B cell (primary cell): Measurements from ENCODE around the gene CHST15. TPM values are rescaled to one million over a fixed set of nuclear protein-coding genes. Genes with fewer than 3 reads are reported as not detected.

Source experiments
- ATAC-seq: fragments of 200-7000 bp; cut with Tn5 transposase; one replicate; pipeline ENCODE4 v1.10.0; 2021; ENCODE audit warnings: low read depth, mild to moderate bottlenecking, moderate number of reproducible peaks, moderate library complexity
- CTCF ChIA-PET: fragments of 350-600 bp; sonication (Branson Sonifier 250); formaldehyde crosslinking; loops from one replicate; lab custom pipeline; 2021; ENCODE audit warnings: antibody characterized with exemption, inconsistent platforms; lab: Charles Lee
- POLR2A ChIA-PET: fragments of 350-600 bp; sonication (Branson Sonifier 250); formaldehyde crosslinking; loops from one replicate; lab custom pipeline; 2021; ENCODE audit warnings: antibody characterized with exemption; lab: Charles Lee
- DNase-seq: peaks from one replicate; pipeline ENCODE4 v3.0.0; 2013
- H2AFZ ChIP-seq: 2 replicates; pipeline ENCODE4 v1.6.1; 2012; ENCODE audit warnings: mild to moderate bottlenecking, low read depth, low read length; ENCODE audit not compliant: insufficient read depth, poor library complexity, severe bottlenecking
- H3K27ac ChIP-seq, 2 donors: 1 replicate in 1 of 2; 2 replicates in 1 of 2; pipeline ENCODE4 v1.5.1; 2012 to 2013; ENCODE audit warnings: low read length in 2 of 2, mild to moderate bottlenecking in 2 of 2, moderate library complexity in 1 of 2
- H3K27me3 ChIP-seq, 4 experiments: fragments of 200-600 bp in 1 of 4; sonication (generic) in 1 of 4; replicated peaks in 1 of 4; 1 replicate in 2 of 4; 2 replicates in 2 of 4; pipeline versions ENCODE4 v1.6.1 to v1.7.0; 2013 to 2016; ENCODE audit warnings: low read length in 3 of 4, mild to moderate bottlenecking in 2 of 4, mixed read lengths in 1 of 4, moderate library complexity in 1 of 4; ENCODE audit not compliant: insufficient read depth in 4 of 4, control insufficient read depth in 3 of 4; ENCODE audit errors: control extremely low read depth in 1 of 4
- H3K36me3 ChIP-seq, 2 experiments: replicated peaks in 1 of 2; 1 replicate in 1 of 2; 2 replicates in 1 of 2; pipeline versions ENCODE4 v1.6.1 to v1.7.1; 2013; ENCODE audit warnings: low read length in 1 of 2; ENCODE audit not compliant: insufficient read depth in 2 of 2, control insufficient read depth in 1 of 2; ENCODE audit errors: control extremely low read depth in 1 of 2, extremely low read depth in 1 of 2
- H3K4me1 ChIP-seq, 2 donors: fragments of 200-600 bp in 1 of 2; sonication (generic) in 1 of 2; 1 replicate in 1 of 2; 2 replicates in 1 of 2; pipeline versions ENCODE4 v1.5.1 to v1.6.1; 2013 to 2017; ENCODE audit warnings: low read length in 2 of 2; ENCODE audit not compliant: control insufficient read depth in 2 of 2, insufficient read depth in 2 of 2
- H3K4me2 ChIP-seq: replicated peaks from 2 replicates; pipeline ENCODE3; 2012; ENCODE audit warnings: mild to moderate bottlenecking, low read depth, low read length; ENCODE audit not compliant: poor library complexity, severe bottlenecking
- H3K4me3 ChIP-seq, 5 experiments: fragments of 200-600 bp in 1 of 5; sonication (generic) in 1 of 5; 1 replicate in 3 of 5; 2 replicates in 2 of 5; pipeline versions ENCODE4 v1.5.1 to v1.7.0; 2011 to 2016; ENCODE audit warnings: low read length in 4 of 5, mild to moderate bottlenecking in 4 of 5, low read depth in 2 of 5, control low read depth in 1 of 5, moderate library complexity in 1 of 5; ENCODE audit not compliant: insufficient read depth in 1 of 5; ENCODE audit errors: control extremely low read depth in 1 of 5, extremely low read depth in 1 of 5
- H3K79me2 ChIP-seq: fragments of 200-600 bp; sonication (generic); one replicate; pipeline ENCODE4 v1.6.0; 2016; ENCODE audit warnings: low read length; ENCODE audit not compliant: control insufficient read depth, insufficient read depth
- H3K9ac ChIP-seq: fragments of 200-600 bp; sonication (generic); 2 replicates; pipeline ENCODE4 v1.6.1; 2017; ENCODE audit warnings: mild to moderate bottlenecking, low read length, moderate library complexity
- H3K9me3 ChIP-seq, 3 donors: one replicate each; pipeline versions ENCODE4 v1.6.1 to v1.7.1; 2013; ENCODE audit warnings: low read length in 2 of 3; ENCODE audit not compliant: control insufficient read depth in 2 of 3, insufficient read depth in 1 of 3; ENCODE audit errors: control extremely low read depth in 1 of 3
- H4K20me1 ChIP-seq: 2 replicates; pipeline ENCODE4 v1.6.0; 2012; ENCODE audit warnings: mild to moderate bottlenecking, low read length; ENCODE audit not compliant: insufficient read depth, control insufficient read depth, poor library complexity, severe bottlenecking
- H3K27ac Mint-ChIP-seq: one replicate; pipeline ENCODE4 v1.8.0; 2021; ENCODE audit warnings: mixed read lengths
- H3K27me3 Mint-ChIP-seq: one replicate; pipeline ENCODE4 v1.8.0; 2021; ENCODE audit warnings: mixed read lengths
- H3K4me1 Mint-ChIP-seq: one replicate; pipeline ENCODE4 v1.8.0; 2021; ENCODE audit warnings: mixed read lengths
- H3K4me3 Mint-ChIP-seq: one replicate; pipeline ENCODE4 v1.8.0; 2021; ENCODE audit warnings: mixed read lengths
- H3K9me3 Mint-ChIP-seq: one replicate; pipeline ENCODE4 v1.8.0; 2022; ENCODE audit warnings: mixed read lengths; ENCODE audit not compliant: insufficient read depth
- EZH2 ChIP-seq: IDR thresholded peaks from 2 replicates; pipeline ENCODE4 v1.6.1; 2012; ENCODE audit warnings: borderline replicate concordance, low read depth, mild to moderate bottlenecking, moderate library complexity, low read length; ENCODE audit not compliant: insufficient read depth, poor library complexity, severe bottlenecking
- WGBS: methylation state at CpG from one replicate; pipeline ENCODE4 v1.1.5; 2013; ENCODE audit warnings: missing lambda C conversion rate; ENCODE audit not compliant: insufficient coverage; 5-methylcytosine and 5-hydroxymethylcytosine counted together
- intact Hi-C: fragments of 100-400 bp; cut with micrococcal nuclease; formaldehyde crosslinking; loops from one replicate; pipeline ENCODE4 v1.10.0; 2022
- polyA plus RNA-seq: library from polyadenylated mRNA; depleted of rRNA; stranded (reverse); fragments of >200 nt; gene quantifications from 2 replicates; pipeline ENCODE4 v1.2.3, GENCODE V29; 2012
- total RNA-seq, 2 donors: library from RNA; stranded (reverse); fragments of 120-200 nt in 1 of 2; gene quantifications; 1 replicate in 1 of 2; 2 replicates in 1 of 2; pipeline versions ENCODE4 v1.2.3 to v1.2.4, GENCODE V29; 2013 to 2022
- TF ChIP-seq, protein P1 (sequence below): fragments of 200-600 bp; IDR thresholded peaks from one replicate; pipeline ENCODE4 v1.8.0; 2022; ENCODE audit warnings: antibody characterized with exemption, mild to moderate bottlenecking

The CHST15 gene
- total and polyA plus RNA-seq, 2 donors (not counting 1 experiment from before 2014, with no cell fraction given): 17.9 to 75.4 TPM

DNA sequence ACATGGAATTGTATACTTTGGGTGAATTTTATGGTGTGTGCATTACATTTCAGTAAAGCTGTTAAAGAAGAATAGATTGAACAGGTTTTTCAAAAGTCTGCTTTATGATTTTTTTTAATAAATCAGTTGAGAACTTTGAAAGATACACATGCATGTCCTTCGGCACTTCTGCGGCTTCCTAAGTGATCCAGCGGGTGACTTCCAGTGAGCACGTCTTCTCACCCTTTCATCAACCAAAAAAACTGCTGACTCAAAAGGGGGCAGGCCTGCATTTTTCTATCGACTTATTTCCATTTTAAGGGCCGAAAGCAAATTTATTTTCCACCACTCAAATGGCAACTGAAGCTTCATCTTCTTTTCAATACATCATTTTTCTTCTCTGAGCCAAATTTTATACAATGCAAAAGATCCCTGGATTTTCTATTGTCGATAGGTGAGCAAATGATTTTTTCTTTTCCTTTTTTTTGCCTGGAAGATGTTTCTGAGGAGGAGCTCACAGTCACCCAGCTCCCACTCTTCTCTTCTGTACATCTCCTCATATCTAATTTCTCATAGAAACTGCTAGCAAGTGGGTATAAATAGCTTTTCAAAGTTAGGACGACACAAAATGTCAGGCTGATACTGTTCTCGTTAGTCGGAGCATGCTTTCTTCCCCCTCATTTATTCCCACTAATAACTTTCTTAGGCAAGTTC lies 10.2 kb downstream of the CHST15 start:
- Mint-ChIP-seq H3K4me3 (no peak overlapping the region), H3K4me1 (peaks cover 74% of the 10 kb centered on the region), H3K27me3 (no peaks in the 10 kb centered on the region), H3K9me3 (no peaks in the 10 kb centered on the region), H3K27ac (no peak overlapping the region)
- no peak for DNase-seq
- H3K4me2 ChIP-seq: no peak overlapping the region
- intact Hi-C loops: no loop called here
- H3K4me1 ChIP-seq: peaks cover 50 to 66% of the 10 kb centered on the region in 2 donors
- H3K79me2 ChIP-seq: peaks cover 66% of the 10 kb centered on the region
- H3K27me3 ChIP-seq: no peaks in the 10 kb centered on the region
- peaks cover 0 to 15% of the 10 kb centered on the region in 2 experiments for H3K36me3 ChIP-seq
- ChIA-PET POLR2A (interaction anchor here (1.8 kb wide), 1 partner anchor 47 kb away, joined by 3 read pairs; no protein-coding TSS in a partner anchor), CTCF (interaction anchor here (1.1 to 2.2 kb wide), 5 partner anchors 9 to 169 kb away, joined by 3 to 7 read pairs (median 4); no protein-coding TSS in a partner anchor)
- no peak overlapping the region for H3K9ac ChIP-seq
- peaks cover 51% of the 10 kb centered on the region for H4K20me1 ChIP-seq
- H3K9me3 ChIP-seq: no peaks in the 10 kb centered on the region
- TF ChIP-seq, protein P1, sequence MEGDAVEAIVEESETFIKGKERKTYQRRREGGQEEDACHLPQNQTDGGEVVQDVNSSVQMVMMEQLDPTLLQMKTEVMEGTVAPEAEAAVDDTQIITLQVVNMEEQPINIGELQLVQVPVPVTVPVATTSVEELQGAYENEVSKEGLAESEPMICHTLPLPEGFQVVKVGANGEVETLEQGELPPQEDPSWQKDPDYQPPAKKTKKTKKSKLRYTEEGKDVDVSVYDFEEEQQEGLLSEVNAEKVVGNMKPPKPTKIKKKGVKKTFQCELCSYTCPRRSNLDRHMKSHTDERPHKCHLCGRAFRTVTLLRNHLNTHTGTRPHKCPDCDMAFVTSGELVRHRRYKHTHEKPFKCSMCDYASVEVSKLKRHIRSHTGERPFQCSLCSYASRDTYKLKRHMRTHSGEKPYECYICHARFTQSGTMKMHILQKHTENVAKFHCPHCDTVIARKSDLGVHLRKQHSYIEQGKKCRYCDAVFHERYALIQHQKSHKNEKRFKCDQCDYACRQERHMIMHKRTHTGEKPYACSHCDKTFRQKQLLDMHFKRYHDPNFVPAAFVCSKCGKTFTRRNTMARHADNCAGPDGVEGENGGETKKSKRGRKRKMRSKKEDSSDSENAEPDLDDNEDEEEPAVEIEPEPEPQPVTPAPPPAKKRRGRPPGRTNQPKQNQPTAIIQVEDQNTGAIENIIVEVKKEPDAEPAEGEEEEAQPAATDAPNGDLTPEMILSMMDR: no peak
- TF ChIP-seq EZH2: no peak
- no peak overlapping the region for H3K4me3 ChIP-seq
- ATAC-seq: no peak
- H3K27ac ChIP-seq: no peak overlapping the region
- H2AFZ ChIP-seq: no peak overlapping the region
- WGBS: 93% methylated on average over 8 of the region's 10 CpGs

DNA sequence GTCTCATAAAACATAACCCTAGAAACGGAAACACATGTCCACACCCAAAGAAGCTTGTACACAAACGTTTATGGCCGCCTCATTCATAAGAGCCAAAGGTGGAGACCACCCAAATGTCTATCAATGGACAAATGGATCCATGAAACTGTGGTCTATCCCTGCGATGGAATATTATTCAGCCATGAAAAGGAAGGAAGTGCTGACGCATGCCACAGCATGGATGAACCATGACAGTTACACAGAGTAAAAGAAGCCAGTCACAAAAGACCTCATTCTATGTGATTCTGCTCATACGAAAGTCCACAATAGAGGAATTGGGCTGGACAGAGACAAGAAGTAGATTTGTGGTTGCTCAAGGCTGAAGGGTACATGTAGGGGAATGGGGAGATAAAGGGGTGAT lies 10.8 kb downstream of the CHST15 start:
- Histone ChIP-seq H3K36me3 (peaks cover 0 to 15% of the 10 kb centered on the region in 2 experiments), H3K9ac (no peak overlapping the region), H3K27ac (no peak overlapping the region), H3K79me2 (peaks cover 60% of the 10 kb centered on the region), H3K9me3 (no peaks in the 10 kb centered on the region), H3K4me1 (peaks cover 50 to 68% of the 10 kb centered on the region in 2 donors), H3K4me3 (no peak overlapping the region), H3K27me3 (no peaks in the 10 kb centered on the region), H4K20me1 (peaks cover 50% of the 10 kb centered on the region), H3K4me2 (no peak overlapping the region), H2AFZ (no peak overlapping the region)
- POLR2A ChIA-PET: interaction anchor here (1.8 kb wide), 1 partner anchor 47 kb away, joined by 3 read pairs; no protein-coding TSS in a partner anchor
- H3K27ac Mint-ChIP-seq: no peak overlapping the region
- CTCF ChIA-PET: interaction anchor here (0.9 to 2.2 kb wide), 3 partner anchors 9 to 170 kb away, joined by 3 to 5 read pairs (median 3); no protein-coding TSS in a partner anchor
- H3K4me3 Mint-ChIP-seq: no peak overlapping the region
- DNase-seq (no peak), ATAC-seq (no peak)
- no peaks in the 10 kb centered on the region for H3K9me3 Mint-ChIP-seq
- peaks cover 76% of the 10 kb centered on the region for H3K4me1 Mint-ChIP-seq
- intact Hi-C loops: no loop called here
- H3K27me3 Mint-ChIP-seq: no peaks in the 10 kb centered on the region
- TF ChIP-seq EZH2: no peak
- TF ChIP-seq, protein P1: no peak
- 94% methylated on average over 5 of the region's 6 CpGs for WGBS
